Mucosa of stomach (tissue), 1 donor: ENCODE measurements around the gene ZBTB7B.

Experiments used
- H3K27me3 ChIP-seq: one replicate; pipeline ENCODE4 v1.7.0; 2013; ENCODE audit warnings: mild to moderate bottlenecking, low read length; ENCODE audit not compliant: control insufficient read depth, insufficient read depth
- H3K36me3 ChIP-seq: one replicate; pipeline ENCODE4 v1.7.0; 2013; ENCODE audit warnings: low read length; ENCODE audit not compliant: control insufficient read depth, insufficient read depth
- H3K4me1 ChIP-seq: one replicate; pipeline ENCODE4 v1.7.0; 2013; ENCODE audit warnings: mild to moderate bottlenecking, low read length; ENCODE audit not compliant: control insufficient read depth, insufficient read depth
- H3K4me3 ChIP-seq: one replicate; pipeline ENCODE4 v1.7.0; 2013; ENCODE audit warnings: low read length
- H3K9ac ChIP-seq: one replicate; pipeline ENCODE4 v1.7.0; 2013; ENCODE audit warnings: mild to moderate bottlenecking, low read length, moderate library complexity
- H3K9me3 ChIP-seq: one replicate; pipeline ENCODE4 v1.7.0; 2013; ENCODE audit warnings: mild to moderate bottlenecking, low read length, moderate library complexity; ENCODE audit not compliant: control insufficient read depth
- donor health status: Pancreatic carcinoma.

The ZBTB7B gene

GRCh38 chr1:155018617-155019348, 16.2 kb downstream of the ZBTB7B start:
- Histone ChIP-seq H3K9me3 (no peaks in the 10 kb centered on the region), H3K9ac (peak overlapping the region; percentile 82), H3K27me3 (no peaks in the 10 kb centered on the region), H3K4me3 (no peak overlapping the region), H3K36me3 (peaks cover 31% of the 10 kb centered on the region), H3K4me1 (peaks cover 51% of the 10 kb centered on the region)

GRCh38 chr1:155019377-155020245, 17.0 kb downstream of the ZBTB7B start:
- Histone ChIP-seq H3K9me3 (no peaks in the 10 kb centered on the region), H3K27me3 (no peaks in the 10 kb centered on the region), H3K36me3 (peaks cover 25% of the 10 kb centered on the region), H3K4me1 (peaks cover 45% of the 10 kb centered on the region), H3K9ac (peak overlapping the region; percentile 12), H3K4me3 (no peak overlapping the region)

GRCh38 chr1:155022136-155022926, 19.7 kb downstream of the ZBTB7B start:
- Histone ChIP-seq H3K4me1 (peaks cover 24% of the 10 kb centered on the region), H3K27me3 (no peaks in the 10 kb centered on the region), H3K9me3 (no peaks in the 10 kb centered on the region), H3K4me3 (no peak overlapping the region), H3K9ac (no peak overlapping the region), H3K36me3 (peaks cover 8% of the 10 kb centered on the region)

GRCh38 chr1:155022927-155023236, 20.3 kb downstream of the ZBTB7B start:
- Histone ChIP-seq H3K4me1 (peaks cover 20% of the 10 kb centered on the region), H3K27me3 (no peaks in the 10 kb centered on the region), H3K4me3 (no peak overlapping the region), H3K9me3 (no peaks in the 10 kb centered on the region), H3K9ac (no peak overlapping the region), H3K36me3 (peaks cover 8% of the 10 kb centered on the region)

- H3K4me1 ChIP-seq: peaks cover 12% of the 10 kb centered on the region
- H3K9me3 ChIP-seq: no peaks in the 10 kb centered on the region
Observed at GRCh38 chr1:155023627-155024026, 21.0 kb downstream of the ZBTB7B start.

GRCh38 chr1:155024315-155024714, 21.7 kb downstream of the ZBTB7B start:
- H3K27me3 ChIP-seq: peaks cover 4% of the 10 kb centered on the region
- H3K4me1 ChIP-seq: peaks cover 10% of the 10 kb centered on the region
- no peak overlapping the region for H3K4me3 ChIP-seq
- H3K9ac ChIP-seq: no peak overlapping the region
- peaks cover 8% of the 10 kb centered on the region for H3K36me3 ChIP-seq
- H3K9me3 ChIP-seq: no peaks in the 10 kb centered on the region

More at GRCh38 chr1:155023627-155024026, 21.0 kb downstream of the ZBTB7B start:
- Histone ChIP-seq H3K4me3 (no peak overlapping the region), H3K36me3 (peaks cover 8% of the 10 kb centered on the region), H3K27me3 (no peaks in the 10 kb centered on the region), H3K9ac (no peak overlapping the region)

GRCh38 chr1:155026154-155026553, 23.6 kb downstream of the ZBTB7B start:
- Histone ChIP-seq H3K27me3 (peaks cover 6% of the 10 kb centered on the region), H3K36me3 (no peaks in the 10 kb centered on the region), H3K9me3 (no peaks in the 10 kb centered on the region), H3K9ac (no peak overlapping the region), H3K4me3 (no peak overlapping the region), H3K4me1 (peaks cover 10% of the 10 kb centered on the region)

- Histone ChIP-seq H3K4me1 (peaks cover 10% of the 10 kb centered on the region), H3K36me3 (no peaks in the 10 kb centered on the region), H3K9ac (no peak overlapping the region), H3K4me3 (no peak overlapping the region), H3K27me3 (peaks cover 6% of the 10 kb centered on the region), H3K9me3 (no peaks in the 10 kb centered on the region)
Observed at GRCh38 chr1:155026588-155026987, 24.0 kb downstream of the ZBTB7B start.

- Histone ChIP-seq H3K36me3 (no peaks in the 10 kb centered on the region), H3K4me1 (no peaks in the 10 kb centered on the region), H3K27me3 (peaks cover 6% of the 10 kb centered on the region), H3K9ac (no peak overlapping the region), H3K4me3 (no peak overlapping the region), H3K9me3 (no peaks in the 10 kb centered on the region)
Observed at GRCh38 chr1:155029513-155030242, 27.1 kb downstream of the ZBTB7B start.

- Histone ChIP-seq H3K9me3 (no peaks in the 10 kb centered on the region), H3K4me1 (no peaks in the 10 kb centered on the region), H3K36me3 (no peaks in the 10 kb centered on the region), H3K4me3 (no peak overlapping the region), H3K27me3 (peaks cover 6% of the 10 kb centered on the region), H3K9ac (no peak overlapping the region)
Observed at GRCh38 chr1:155030243-155030795, 27.7 kb downstream of the ZBTB7B start.

GRCh38 chr1:155030899-155031298, 28.3 kb downstream of the ZBTB7B start:
- H3K9ac ChIP-seq: no peak overlapping the region
- no peaks in the 10 kb centered on the region for H3K9me3 ChIP-seq
- no peaks in the 10 kb centered on the region for H3K4me1 ChIP-seq
- H3K36me3 ChIP-seq: no peaks in the 10 kb centered on the region
- H3K4me3 ChIP-seq: no peak overlapping the region
- H3K27me3 ChIP-seq: peaks cover 6% of the 10 kb centered on the region
